IMR-90 (cell line): ENCODE results near the gene SBF1.

Experiments
- BHLHE40 ChIP-seq: fragments of 150-350 bp; IDR thresholded peaks from 2 replicates; pipeline ENCODE4 v1.6.1; 2016; ENCODE audit warnings: mild to moderate bottlenecking, low read depth, low read length
- CEBPB ChIP-seq: IDR thresholded peaks from 2 replicates; pipeline ENCODE4 v1.6.1; 2012; ENCODE audit warnings: low read depth, low read length, improper control_type of control experiment
- MAFK ChIP-seq: IDR thresholded peaks from 2 replicates; pipeline ENCODE4 v1.6.1; 2012; ENCODE audit warnings: low read depth, low read length, improper control_type of control experiment
- MXI1 ChIP-seq: IDR thresholded peaks from 2 replicates; pipeline ENCODE4 v1.6.1; 2012; ENCODE audit warnings: low read depth, mild to moderate bottlenecking, low read length, moderate library complexity, borderline replicate concordance
- NFE2L2 ChIP-seq: fragments of 150-350 bp; IDR thresholded peaks from 2 replicates; pipeline ENCODE4 v1.6.1; 2016; ENCODE audit warnings: low read depth, mild to moderate bottlenecking, low read length
- POLR2A ChIP-seq: IDR thresholded peaks from 2 replicates; pipeline ENCODE4 v1.6.1; 2012; ENCODE audit warnings: mild to moderate bottlenecking, low read depth, low read length
- RAD21 ChIP-seq: IDR thresholded peaks from 2 replicates; pipeline ENCODE4 v1.6.1; 2012; ENCODE audit warnings: low read length, improper control_type of control experiment
- RFX5 ChIP-seq: IDR thresholded peaks from 2 replicates; pipeline ENCODE4 v1.8.0; 2012; ENCODE audit warnings: low read depth, mild to moderate bottlenecking, low read length, moderate library complexity
- SMC3 ChIP-seq: fragments of 150-350 bp; IDR thresholded peaks from 2 replicates; pipeline ENCODE4 v1.6.1; 2016; ENCODE audit warnings: low read depth, mild to moderate bottlenecking, antibody characterized with exemption, low read length, moderate library complexity
- TF ChIP-seq, protein P1 (sequence below): conservative IDR thresholded peaks from 2 replicates; pipeline ENCODE4 v1.5.1; 2012; ENCODE audit warnings: mild to moderate bottlenecking, low read depth, low read length, improper control_type of control experiment
- TF ChIP-seq, protein P2 (sequence below): fragments of 150-350 bp; IDR thresholded peaks from 2 replicates; pipeline ENCODE4 v1.6.1; 2016; ENCODE audit warnings: low read depth, mild to moderate bottlenecking, low read length, moderate library complexity, borderline replicate concordance
- TF ChIP-seq, protein P3 (sequence below): fragments of 150-350 bp; IDR thresholded peaks from 2 replicates; pipeline ENCODE4 v1.6.1; 2017; ENCODE audit warnings: mild to moderate bottlenecking, antibody characterized with exemption, low read length, low read depth

DNA sequence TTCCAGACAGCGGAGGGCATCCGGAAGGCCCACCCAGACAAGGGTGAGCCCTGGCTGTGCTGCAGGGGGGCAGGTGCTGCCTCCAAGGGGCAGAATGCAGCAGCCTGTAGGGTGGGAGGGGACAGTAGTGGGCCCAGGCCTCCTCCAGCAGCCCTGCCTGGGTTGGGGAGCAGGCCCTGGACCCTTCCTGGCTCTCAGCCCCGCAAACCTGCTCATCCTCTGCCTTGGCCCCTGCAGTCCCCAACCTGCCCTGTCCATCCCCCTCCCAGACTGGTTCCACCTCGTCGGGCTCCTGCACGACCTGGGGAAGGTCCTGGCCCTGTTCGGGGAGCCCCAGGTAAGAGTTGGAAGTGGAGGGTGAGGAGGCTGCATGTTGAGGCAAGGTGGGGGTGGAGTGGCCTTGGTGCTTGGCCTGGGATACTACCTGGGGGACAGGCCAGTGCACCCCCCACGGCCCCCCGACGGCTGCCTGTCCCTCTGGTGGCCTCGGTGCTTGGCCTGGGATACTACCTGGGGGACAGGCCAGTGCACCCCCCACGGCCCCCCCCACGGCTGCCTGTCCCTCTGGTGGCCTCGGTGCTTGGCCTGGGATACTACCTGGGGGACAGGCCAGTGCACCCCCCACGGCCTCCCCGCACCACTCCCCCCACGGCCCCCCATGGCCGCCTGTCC is 13.3 kb upstream of the SBF1 start:
- TF ChIP-seq, protein P1, sequence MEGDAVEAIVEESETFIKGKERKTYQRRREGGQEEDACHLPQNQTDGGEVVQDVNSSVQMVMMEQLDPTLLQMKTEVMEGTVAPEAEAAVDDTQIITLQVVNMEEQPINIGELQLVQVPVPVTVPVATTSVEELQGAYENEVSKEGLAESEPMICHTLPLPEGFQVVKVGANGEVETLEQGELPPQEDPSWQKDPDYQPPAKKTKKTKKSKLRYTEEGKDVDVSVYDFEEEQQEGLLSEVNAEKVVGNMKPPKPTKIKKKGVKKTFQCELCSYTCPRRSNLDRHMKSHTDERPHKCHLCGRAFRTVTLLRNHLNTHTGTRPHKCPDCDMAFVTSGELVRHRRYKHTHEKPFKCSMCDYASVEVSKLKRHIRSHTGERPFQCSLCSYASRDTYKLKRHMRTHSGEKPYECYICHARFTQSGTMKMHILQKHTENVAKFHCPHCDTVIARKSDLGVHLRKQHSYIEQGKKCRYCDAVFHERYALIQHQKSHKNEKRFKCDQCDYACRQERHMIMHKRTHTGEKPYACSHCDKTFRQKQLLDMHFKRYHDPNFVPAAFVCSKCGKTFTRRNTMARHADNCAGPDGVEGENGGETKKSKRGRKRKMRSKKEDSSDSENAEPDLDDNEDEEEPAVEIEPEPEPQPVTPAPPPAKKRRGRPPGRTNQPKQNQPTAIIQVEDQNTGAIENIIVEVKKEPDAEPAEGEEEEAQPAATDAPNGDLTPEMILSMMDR: no peak
- TF ChIP-seq POLR2A (no peak), RAD21 (no peak), SMC3 (no peak), NFE2L2 (no peak), CEBPB (no peak), BHLHE40 (no peak), MAFK (no peak), RFX5 (no peak), MXI1 (no peak)
- TF ChIP-seq, protein P2, sequence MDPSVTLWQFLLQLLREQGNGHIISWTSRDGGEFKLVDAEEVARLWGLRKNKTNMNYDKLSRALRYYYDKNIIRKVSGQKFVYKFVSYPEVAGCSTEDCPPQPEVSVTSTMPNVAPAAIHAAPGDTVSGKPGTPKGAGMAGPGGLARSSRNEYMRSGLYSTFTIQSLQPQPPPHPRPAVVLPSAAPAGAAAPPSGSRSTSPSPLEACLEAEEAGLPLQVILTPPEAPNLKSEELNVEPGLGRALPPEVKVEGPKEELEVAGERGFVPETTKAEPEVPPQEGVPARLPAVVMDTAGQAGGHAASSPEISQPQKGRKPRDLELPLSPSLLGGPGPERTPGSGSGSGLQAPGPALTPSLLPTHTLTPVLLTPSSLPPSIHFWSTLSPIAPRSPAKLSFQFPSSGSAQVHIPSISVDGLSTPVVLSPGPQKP: no peak
- TF ChIP-seq, protein P3, sequence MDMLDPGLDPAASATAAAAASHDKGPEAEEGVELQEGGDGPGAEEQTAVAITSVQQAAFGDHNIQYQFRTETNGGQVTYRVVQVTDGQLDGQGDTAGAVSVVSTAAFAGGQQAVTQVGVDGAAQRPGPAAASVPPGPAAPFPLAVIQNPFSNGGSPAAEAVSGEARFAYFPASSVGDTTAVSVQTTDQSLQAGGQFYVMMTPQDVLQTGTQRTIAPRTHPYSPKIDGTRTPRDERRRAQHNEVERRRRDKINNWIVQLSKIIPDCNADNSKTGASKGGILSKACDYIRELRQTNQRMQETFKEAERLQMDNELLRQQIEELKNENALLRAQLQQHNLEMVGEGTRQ: no peak
